Measurements from ENCODE around the gene PATE4. TPM values are rescaled to one million over a fixed set of nuclear protein-coding genes. Genes with fewer than 3 reads are reported as not detected.

PATE4 gene
- total RNA-seq, 3 donors from 2014 or later, result not detected

- H3K27ac ChIP-seq, result no peak overlapping the region
- no peak overlapping the region for H3K4me3 ChIP-seq
- no peaks in the 10 kb centered on the region for H3K4me1 ChIP-seq
- no peaks in the 10 kb centered on the region for H3K27me3 ChIP-seq
- H3K9me3 ChIP-seq, result peaks cover 38 to 71% of the 10 kb centered on the region in 2 donors
- no peak for DNase-seq (ENCODE audit: low spot score in 2 of 2)
- TF ChIP-seq CTCF (IDR thresholded peaks at IDR 0.05), result no peak
- no peak for TF ChIP-seq POLR2A (IDR thresholded peaks at IDR 0.05)
- no peak for TF ChIP-seq POLR2AphosphoS5 (IDR thresholded peaks at IDR 0.05)
- intact Hi-C loops (cut with DNase I; ENCODE audit: low total_unique reads), result no loop called here
- H3K36me3 ChIP-seq, result no peaks in the 10 kb centered on the region
Measured at GRCh38 chr11:125799808-125800207, 33.3 kb upstream of the PATE4 start.

GRCh38 chr11:125802387-125802786, 30.7 kb upstream of the PATE4 start:
- no peak for DNase-seq (ENCODE audit: low spot score in 2 of 2)
- intact Hi-C loops (cut with DNase I; ENCODE audit: low total_unique reads), result no loop called here
- H3K4me3 ChIP-seq, result no peak overlapping the region
- no peaks in the 10 kb centered on the region for H3K27me3 ChIP-seq
- TF ChIP-seq CTCF (IDR thresholded peaks at IDR 0.05) (no peak), POLR2AphosphoS5 (IDR thresholded peaks at IDR 0.05) (no peak), POLR2A (IDR thresholded peaks at IDR 0.05) (no peak)
- peaks cover 32 to 50% of the 10 kb centered on the region in 2 donors for H3K9me3 ChIP-seq
- H3K27ac ChIP-seq, result no peak overlapping the region
- H3K36me3 ChIP-seq, result no peaks in the 10 kb centered on the region
- H3K4me1 ChIP-seq, result no peaks in the 10 kb centered on the region

- H3K27ac ChIP-seq, result no peak overlapping the region
- no peak for DNase-seq (ENCODE audit: low spot score in 2 of 2)
- no peak overlapping the region for H3K4me3 ChIP-seq
- H3K4me1 ChIP-seq, result no peaks in the 10 kb centered on the region
- intact Hi-C loops (cut with DNase I; ENCODE audit: low total_unique reads), result no loop called here
- no peaks in the 10 kb centered on the region for H3K27me3 ChIP-seq
- H3K36me3 ChIP-seq, result no peaks in the 10 kb centered on the region
- TF ChIP-seq POLR2AphosphoS5 (IDR thresholded peaks at IDR 0.05) (no peak), CTCF (IDR thresholded peaks at IDR 0.05) (no peak), POLR2A (IDR thresholded peaks at IDR 0.05) (no peak)
- H3K9me3 ChIP-seq, result peaks cover 14 to 43% of the 10 kb centered on the region in 2 donors
Measured at GRCh38 chr11:125807909-125808308, 25.2 kb upstream of the PATE4 start.

- no peak overlapping the region for H3K4me3 ChIP-seq
- TF ChIP-seq CTCF (IDR thresholded peaks at IDR 0.05) (no peak), POLR2AphosphoS5 (IDR thresholded peaks at IDR 0.05) (no peak), POLR2A (IDR thresholded peaks at IDR 0.05) (no peak)
- H3K4me1 ChIP-seq, result no peaks in the 10 kb centered on the region
- DNase-seq (ENCODE audit: low spot score in 2 of 2), result no peak
- H3K9me3 ChIP-seq, result peaks cover 6 to 10% of the 10 kb centered on the region in 2 donors
- no peak overlapping the region for H3K27ac ChIP-seq
- intact Hi-C loops (cut with DNase I; ENCODE audit: low total_unique reads), result no loop called here
- H3K36me3 ChIP-seq, result no peaks in the 10 kb centered on the region
- no peaks in the 10 kb centered on the region for H3K27me3 ChIP-seq
Measured at GRCh38 chr11:125835748-125836147, 2.6 kb downstream of the PATE4 start.

- H3K4me3 ChIP-seq, result no peak overlapping the region
- H3K36me3 ChIP-seq, result no peaks in the 10 kb centered on the region
- no peaks in the 10 kb centered on the region for H3K4me1 ChIP-seq
- H3K27me3 ChIP-seq, result no peaks in the 10 kb centered on the region
- no peak for TF ChIP-seq POLR2A (IDR thresholded peaks at IDR 0.05)
- TF ChIP-seq CTCF (IDR thresholded peaks at IDR 0.05), result no peak
- TF ChIP-seq POLR2AphosphoS5 (IDR thresholded peaks at IDR 0.05), result no peak
- intact Hi-C loops (cut with DNase I; ENCODE audit: low total_unique reads), result no loop called here
- H3K27ac ChIP-seq, result no peak overlapping the region
- H3K9me3 ChIP-seq, result peaks cover 20 to 26% of the 10 kb centered on the region in 2 donors
- DNase-seq (ENCODE audit: low spot score in 2 of 2), result no peak
Measured at GRCh38 chr11:125842321-125842948, 9.3 kb downstream of the PATE4 start.

All from breast epithelium (tissue), 4 donors.